Neural progenitor cell (in vitro differentiated cells): ENCODE measurements around the gene ATP13A4.

ENCODE experiments used
- CTCF ChIP-seq: fragments of 200-600 bp; sonication (generic); IDR thresholded peaks from 2 replicates; pipeline ENCODE4 v1.5.1; 2017; ENCODE audit warnings: antibody characterized with exemption, mild to moderate bottlenecking
- EZH2 ChIP-seq: fragments of 200-600 bp; sonication (generic); IDR thresholded peaks from 2 replicates; pipeline ENCODE4 v1.6.1; 2017; ENCODE audit warnings: antibody characterized with exemption, mild to moderate bottlenecking, moderate library complexity

DNA sequence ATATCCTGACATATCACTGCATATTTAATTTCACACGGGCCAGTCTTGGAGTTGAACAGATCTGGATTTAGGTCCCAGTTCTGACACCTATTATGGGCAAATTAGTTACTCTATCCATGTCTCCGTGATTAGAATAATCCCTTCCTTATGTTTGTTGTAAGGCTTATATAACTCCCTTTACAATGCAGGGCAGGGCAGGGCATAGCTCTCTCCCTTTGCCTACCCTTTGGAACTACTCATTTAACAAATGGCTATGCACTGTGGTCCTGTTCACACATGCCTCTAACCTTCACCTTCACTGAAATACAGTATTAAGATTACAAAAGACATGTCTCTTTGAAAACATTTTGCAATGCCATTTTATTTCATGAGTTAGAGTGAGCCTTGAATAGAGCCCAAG is 151.4 kb downstream of the ATP13A4 start:
- TF ChIP-seq CTCF (no peak), EZH2 (no peak)
